Hepatocyte (in vitro differentiated cells): ENCODE data around the gene MICAL3. TPM values are rescaled to one million over a fixed set of nuclear protein-coding genes. Genes with fewer than 3 reads are reported as not detected.
"Not testable (repeated sequence)": the region's sequence is repeated elsewhere in the genome, so short reads cannot be mapped to it uniquely, and the experiment has no call there.

ENCODE experiments used
- DNase-seq: peaks from one replicate; pipeline ENCODE4 v3.0.0-alpha.2; 2016; ENCODE audit warnings: low spot score
- H2AFZ ChIP-seq: fragments of 200-600 bp; sonication (generic); 2 replicates; pipeline ENCODE4 v1.6.0; 2016; ENCODE audit warnings: antibody characterized with exemption, mild to moderate bottlenecking
- H3K27ac ChIP-seq: fragments of 200-600 bp; sonication (generic); 2 replicates; pipeline ENCODE4 v1.5.1; 2016; ENCODE audit warnings: mild to moderate bottlenecking
- H3K27me3 ChIP-seq: fragments of 200-600 bp; sonication (generic); 2 replicates; pipeline ENCODE4 v1.6.1; 2016
- H3K36me3 ChIP-seq: fragments of 200-600 bp; sonication (generic); replicated peaks from 2 replicates; pipeline ENCODE4 v1.5.1; 2016; ENCODE audit warnings: low read depth; ENCODE audit not compliant: insufficient read depth
- H3K4me1 ChIP-seq: fragments of 200-600 bp; sonication (generic); 2 replicates; pipeline ENCODE4 v1.5.1; 2016; ENCODE audit warnings: mild to moderate bottlenecking, moderate library complexity; ENCODE audit not compliant: insufficient read depth
- H3K4me2 ChIP-seq: fragments of 200-600 bp; sonication (generic); 2 replicates; pipeline ENCODE4 v1.6.0; 2016
- H3K4me3 ChIP-seq: fragments of 200-600 bp; sonication (generic); 2 replicates; pipeline ENCODE4 v1.5.1; 2016; ENCODE audit warnings: mild to moderate bottlenecking
- H3K79me2 ChIP-seq: fragments of 200-600 bp; sonication (generic); 2 replicates; pipeline ENCODE4 v1.6.0; 2017; ENCODE audit warnings: mild to moderate bottlenecking
- H3K9me2 ChIP-seq: fragments of 200-600 bp; sonication (generic); replicated peaks from 2 replicates; pipeline ENCODE4 v1.6.0; 2017; ENCODE audit warnings: mild to moderate bottlenecking; ENCODE audit not compliant: insufficient read depth
- H3K9me3 ChIP-seq: fragments of 200-600 bp; sonication (generic); 2 replicates; pipeline ENCODE4 v1.5.1; 2016; ENCODE audit warnings: low read depth, mild to moderate bottlenecking
- H4K20me1 ChIP-seq: fragments of 200-600 bp; sonication (generic); 2 replicates; pipeline ENCODE4 v1.6.0; 2016; ENCODE audit warnings: mild to moderate bottlenecking; ENCODE audit not compliant: insufficient read depth, poor library complexity, severe bottlenecking
- CTCF ChIP-seq: fragments of 200-600 bp; sonication (generic); IDR thresholded peaks from 2 replicates; pipeline ENCODE4 v1.5.1; 2016; ENCODE audit warnings: antibody characterized with exemption, mild to moderate bottlenecking; ENCODE audit not compliant: poor library complexity
- EZH2 ChIP-seq: fragments of 200-600 bp; sonication (generic); IDR thresholded peaks from 2 replicates; pipeline ENCODE4 v1.6.1; 2016; ENCODE audit warnings: antibody characterized with exemption, mild to moderate bottlenecking, borderline replicate concordance
- EZH2phosphoT487 ChIP-seq: fragments of 200-600 bp; sonication (generic); IDR thresholded peaks from one replicate; pipeline ENCODE4 v1.6.1; 2018; ENCODE audit warnings: antibody characterized with exemption, mild to moderate bottlenecking, low read depth, moderate library complexity; ENCODE audit not compliant: unreplicated experiment, severe bottlenecking
- WGBS: methylation state at CpG from one replicate; pipeline ENCODE4 v1.1.6; 2016; ENCODE audit warnings: low lambda C conversion rate; ENCODE audit errors: missing lambda C conversion rate; 5-methylcytosine and 5-hydroxymethylcytosine counted together
- polyA plus RNA-seq: library from polyadenylated mRNA; unstranded; fragments of >200 nt; fragmentation: Nextera tagmentation; extraction: Ambion mirVana; gene quantifications from 2 replicates; pipeline ENCODE4 v1.2.1, GENCODE V29; 2016
- total RNA-seq: library from RNA; depleted of rRNA; stranded (reverse); fragments of >200 nt; gene quantifications from 2 replicates; pipeline ENCODE4 v1.2.3, GENCODE V29; 2014

The MICAL3 gene
- total and polyA plus RNA-seq, 2 experiments from 2014 or later = 4.6 to 22.7 TPM

GRCh38 chr22:17990147-17990546 is 34.2 kb downstream of the MICAL3 start:
- DNase-seq = no peak
- Histone ChIP-seq H3K9me3 (no peaks in the 10 kb centered on the region), H3K36me3 (no peaks in the 10 kb centered on the region), H3K4me3 (no peak overlapping the region), H3K27ac (no peak overlapping the region), H3K9me2 (no peaks in the 10 kb centered on the region), H3K27me3 (no peaks in the 10 kb centered on the region), H3K79me2 (peaks cover 93% of the 10 kb centered on the region), H4K20me1 (peaks cover 49% of the 10 kb centered on the region), H3K4me1 (no peaks in the 10 kb centered on the region), H3K4me2 (no peak overlapping the region), H2AFZ (no peak overlapping the region)
- TF ChIP-seq EZH2 = no peak
- TF ChIP-seq EZH2phosphoT487 = no peak
- TF ChIP-seq CTCF = no peak
- 80% methylated on average over 6 of the region's 6 CpGs for WGBS

GRCh38 chr22:17988800-17989513 is 35.4 kb downstream of the MICAL3 start:
- WGBS = 83% methylated on average over 16 of the region's 16 CpGs

GRCh38 chr22:17985606-17986005 is 38.8 kb downstream of the MICAL3 start:
- Histone ChIP-seq H3K4me2 (no peak overlapping the region), H3K4me1 (peaks cover 4% of the 10 kb centered on the region), H3K36me3 (no peaks in the 10 kb centered on the region), H3K4me3 (no peak overlapping the region), H4K20me1 (peaks cover 37% of the 10 kb centered on the region), H3K79me2 (peaks cover 84% of the 10 kb centered on the region), H3K9me3 (no peaks in the 10 kb centered on the region), H3K27ac (no peak overlapping the region), H2AFZ (no peak overlapping the region), H3K9me2 (no peaks in the 10 kb centered on the region), H3K27me3 (no peaks in the 10 kb centered on the region)
- TF ChIP-seq EZH2phosphoT487 (no peak), EZH2 (no peak), CTCF (no peak)
- WGBS = 94% methylated on average over 5 of the region's 5 CpGs
- DNase-seq = no peak

More at GRCh38 chr22:17988800-17989513, 35.4 kb downstream of the MICAL3 start:
- H3K27ac ChIP-seq = no peak overlapping the region
- no peak for DNase-seq
- no peaks in the 10 kb centered on the region for H3K9me2 ChIP-seq
- no peak overlapping the region for H2AFZ ChIP-seq
- H3K79me2 ChIP-seq = peaks cover 85% of the 10 kb centered on the region
- H3K4me3 ChIP-seq = no peak overlapping the region
- no peaks in the 10 kb centered on the region for H3K27me3 ChIP-seq
- no peaks in the 10 kb centered on the region for H3K36me3 ChIP-seq
- H4K20me1 ChIP-seq = peaks cover 42% of the 10 kb centered on the region
- no peaks in the 10 kb centered on the region for H3K4me1 ChIP-seq
- TF ChIP-seq EZH2phosphoT487 = no peak
- no peak for TF ChIP-seq EZH2
- TF ChIP-seq CTCF = no peak
- no peaks in the 10 kb centered on the region for H3K9me3 ChIP-seq
- no peak overlapping the region for H3K4me2 ChIP-seq

GRCh38 chr22:17985071-17985470 is 39.3 kb downstream of the MICAL3 start:
- not testable (repeated sequence) for H3K4me3 ChIP-seq, H3K36me3 ChIP-seq, DNase-seq, H3K27ac ChIP-seq, H3K4me2 ChIP-seq, H2AFZ ChIP-seq, H3K9me3 ChIP-seq, H3K27me3 ChIP-seq, H3K4me1 ChIP-seq, H3K9me2 ChIP-seq
- peaks cover 82% of the 10 kb centered on the region for H3K79me2 ChIP-seq
- H4K20me1 ChIP-seq = peaks cover 35% of the 10 kb centered on the region
- WGBS = 78% methylated on average over 11 of the region's 11 CpGs
